RWPE1 (cell line): ENCODE data around the gene ABHD17C.

ENCODE experiments used
- CTCF ChIA-PET: fragments of 350-600 bp; sonication (Branson Sonifier 250); formaldehyde crosslinking; extraction: SDS; loops from one replicate; lab custom pipeline; 2021; lab: Yijun Ruan, JAX
- POLR2A ChIA-PET: fragments of 400-600 bp; formaldehyde crosslinking; extraction: SDS; loops from one replicate; lab custom pipeline; 2020; ENCODE audit warnings: antibody characterized with exemption; ENCODE audit not compliant: low non-redundant PET; lab: Yijun Ruan, JAX
- DNase-seq: peaks from one replicate; pipeline ENCODE4 v3.0.0; 2012; ENCODE audit warnings: low spot score
- H3K27ac ChIP-seq: fragments of 450-650 bp; 2 replicates; pipeline ENCODE4 v1.5.1; 2017
- CTCF ChIP-seq: fragments of 450-650 bp; conservative IDR thresholded peaks from 2 replicates; pipeline ENCODE4 v1.5.1; 2017; ENCODE audit warnings: low read depth, mild to moderate bottlenecking

ABHD17C gene

GRCh38 chr15:80788536-80788935 lies 93.4 kb downstream of the ABHD17C start:
- DNase-seq = no peak
- ChIA-PET CTCF (interaction anchor here (1.8 kb wide), 1 partner anchor 9 kb away, joined by 4 read pairs; the partner anchor contains the start of gene CEMIP), POLR2A (interaction anchor here (0.6 kb wide), 1 partner anchor 52 kb away, joined by 3 read pairs; no protein-coding TSS in a partner anchor)
- H3K27ac ChIP-seq = no peak overlapping the region
- TF ChIP-seq CTCF = no peak

GRCh38 chr15:80789296-80789695 lies 94.2 kb downstream of the ABHD17C start:
- ChIA-PET POLR2A (no interaction called here), CTCF (interaction anchor here (1.0 to 1.8 kb wide), 2 partner anchors 10 to 171 kb away, joined by 3 to 4 read pairs; partner anchors contain the start of gene CEMIP)
- H3K27ac ChIP-seq = no peak overlapping the region
- TF ChIP-seq CTCF = no peak
- no peak for DNase-seq

- ChIA-PET CTCF (interaction anchor here (1.0 to 1.8 kb wide), 2 partner anchors 11 to 170 kb away, joined by 3 to 4 read pairs; partner anchors contain the start of gene CEMIP), POLR2A (no interaction called here)
- TF ChIP-seq CTCF = no peak
- H3K27ac ChIP-seq = no peak overlapping the region
- DNase-seq = no peak
Observed at GRCh38 chr15:80789796-80790195, 94.7 kb downstream of the ABHD17C start.

GRCh38 chr15:80790236-80790635 lies 95.1 kb downstream of the ABHD17C start:
- ChIA-PET POLR2A (no interaction called here), CTCF (interaction anchor here (1.0 to 1.8 kb wide), 2 partner anchors 11 to 170 kb away, joined by 3 to 4 read pairs; partner anchors contain the start of gene CEMIP)
- no peak for DNase-seq
- H3K27ac ChIP-seq = no peak overlapping the region
- TF ChIP-seq CTCF = no peak

- no peak for TF ChIP-seq CTCF
- POLR2A ChIA-PET = interaction anchor here (0.7 kb wide), 1 partner anchor 301 kb away, joined by 10 read pairs; no protein-coding TSS in a partner anchor
- CTCF ChIA-PET = interaction anchor here (0.6 to 0.7 kb wide), 2 partner anchors 123 to 130 kb away, joined by 4 to 5 read pairs; no protein-coding TSS in a partner anchor
- no peak for DNase-seq
- H3K27ac ChIP-seq = no peak overlapping the region
Observed at GRCh38 chr15:80791004-80791403, 95.9 kb downstream of the ABHD17C start.

- no peak overlapping the region for H3K27ac ChIP-seq
- ChIA-PET CTCF (interaction anchor here (1.0 kb wide), 1 partner anchor 332 kb away, joined by 3 read pairs; no protein-coding TSS in a partner anchor), POLR2A (no interaction called here)
- no peak for DNase-seq
- no peak for TF ChIP-seq CTCF
Observed at GRCh38 chr15:80796407-80796806, 101.3 kb downstream of the ABHD17C start.
